ENCODE results near the gene TANC1.
A peak's percentile ranks its signal among the peaks of the same experiment; 100 is the strongest.

Gene TANC1

GRCh38 chr2:159002462-159003111 is 34.1 kb downstream of the TANC1 start:
- Mint-ChIP-seq H3K36me3 (ENCODE audit: low read depth) (peaks cover 49% of the 10 kb centered on the region), H3K4me1 (peaks cover 2% of the 10 kb centered on the region), H3K27me3 (ENCODE audit: low read depth) (no peaks in the 10 kb centered on the region), H3K4me3 (no peak overlapping the region), H3K9me3 (no peaks in the 10 kb centered on the region), H3K27ac (peak overlapping the region in 1 of 3 experiments; percentile 22)
- TF ChIP-seq, protein P1, sequence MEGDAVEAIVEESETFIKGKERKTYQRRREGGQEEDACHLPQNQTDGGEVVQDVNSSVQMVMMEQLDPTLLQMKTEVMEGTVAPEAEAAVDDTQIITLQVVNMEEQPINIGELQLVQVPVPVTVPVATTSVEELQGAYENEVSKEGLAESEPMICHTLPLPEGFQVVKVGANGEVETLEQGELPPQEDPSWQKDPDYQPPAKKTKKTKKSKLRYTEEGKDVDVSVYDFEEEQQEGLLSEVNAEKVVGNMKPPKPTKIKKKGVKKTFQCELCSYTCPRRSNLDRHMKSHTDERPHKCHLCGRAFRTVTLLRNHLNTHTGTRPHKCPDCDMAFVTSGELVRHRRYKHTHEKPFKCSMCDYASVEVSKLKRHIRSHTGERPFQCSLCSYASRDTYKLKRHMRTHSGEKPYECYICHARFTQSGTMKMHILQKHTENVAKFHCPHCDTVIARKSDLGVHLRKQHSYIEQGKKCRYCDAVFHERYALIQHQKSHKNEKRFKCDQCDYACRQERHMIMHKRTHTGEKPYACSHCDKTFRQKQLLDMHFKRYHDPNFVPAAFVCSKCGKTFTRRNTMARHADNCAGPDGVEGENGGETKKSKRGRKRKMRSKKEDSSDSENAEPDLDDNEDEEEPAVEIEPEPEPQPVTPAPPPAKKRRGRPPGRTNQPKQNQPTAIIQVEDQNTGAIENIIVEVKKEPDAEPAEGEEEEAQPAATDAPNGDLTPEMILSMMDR (IDR thresholded peaks at IDR 0.05; ENCODE audit: unreplicated experiment in 3 of 3) = no peak

- H3K4me3 Mint-ChIP-seq = no peak overlapping the region
- no peaks in the 10 kb centered on the region for H3K9me3 Mint-ChIP-seq
- peaks cover 55% of the 10 kb centered on the region for H3K36me3 Mint-ChIP-seq (ENCODE audit: low read depth)
- TF ChIP-seq, protein P1 (IDR thresholded peaks at IDR 0.05; ENCODE audit: unreplicated experiment in 3 of 3) = no peak
- no peaks in the 10 kb centered on the region for H3K4me1 Mint-ChIP-seq
- no peaks in the 10 kb centered on the region for H3K27me3 Mint-ChIP-seq (ENCODE audit: low read depth)
- H3K27ac Mint-ChIP-seq = no peak overlapping the region
Measured at GRCh38 chr2:159003555-159003954, 35.1 kb downstream of the TANC1 start.

- H3K36me3 Mint-ChIP-seq (ENCODE audit: low read depth) = peaks cover 60% of the 10 kb centered on the region
- TF ChIP-seq, protein P1 (IDR thresholded peaks at IDR 0.05; ENCODE audit: unreplicated experiment in 3 of 3) = no peak
Measured at GRCh38 chr2:159004849-159005248, 36.4 kb downstream of the TANC1 start.

DNA sequence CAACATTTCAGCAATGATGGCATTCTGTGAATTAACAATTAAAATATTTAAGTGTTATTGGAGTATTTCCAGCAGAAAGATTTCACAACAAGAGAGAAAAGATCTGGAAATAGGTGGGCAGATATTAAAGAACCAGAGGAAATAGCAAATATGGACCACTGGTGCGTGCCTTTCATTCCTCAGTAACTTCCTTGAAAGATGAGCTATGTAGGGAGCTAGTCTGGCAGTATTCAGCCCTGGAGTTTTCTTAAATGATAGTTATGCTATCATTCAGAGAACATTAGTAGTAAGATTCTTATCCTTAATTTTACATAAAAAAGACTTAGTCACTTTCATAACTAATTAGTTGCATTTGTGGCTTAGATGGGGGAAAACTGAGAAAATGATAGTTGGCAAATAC is 41.5 kb downstream of the TANC1 start:
- peaks cover 17% of the 10 kb centered on the region for H3K9me3 Mint-ChIP-seq
- H3K4me3 Mint-ChIP-seq = no peak overlapping the region
- peaks cover 80% of the 10 kb centered on the region for H3K36me3 Mint-ChIP-seq (ENCODE audit: low read depth)
- H3K27ac Mint-ChIP-seq = peak overlapping the region; percentile 43 to 54 (median 49)
- H3K27me3 Mint-ChIP-seq (ENCODE audit: low read depth) = no peaks in the 10 kb centered on the region
- TF ChIP-seq, protein P1 (IDR thresholded peaks at IDR 0.05; ENCODE audit: unreplicated experiment in 3 of 3) = no peak
- H3K4me1 Mint-ChIP-seq = peaks cover 39% of the 10 kb centered on the region

More at GRCh38 chr2:159004849-159005248, 36.4 kb downstream of the TANC1 start:
- Mint-ChIP-seq H3K9me3 (no peaks in the 10 kb centered on the region), H3K27me3 (ENCODE audit: low read depth) (no peaks in the 10 kb centered on the region), H3K4me1 (peaks cover 7% of the 10 kb centered on the region), H3K27ac (no peak overlapping the region), H3K4me3 (no peak overlapping the region)

DNA sequence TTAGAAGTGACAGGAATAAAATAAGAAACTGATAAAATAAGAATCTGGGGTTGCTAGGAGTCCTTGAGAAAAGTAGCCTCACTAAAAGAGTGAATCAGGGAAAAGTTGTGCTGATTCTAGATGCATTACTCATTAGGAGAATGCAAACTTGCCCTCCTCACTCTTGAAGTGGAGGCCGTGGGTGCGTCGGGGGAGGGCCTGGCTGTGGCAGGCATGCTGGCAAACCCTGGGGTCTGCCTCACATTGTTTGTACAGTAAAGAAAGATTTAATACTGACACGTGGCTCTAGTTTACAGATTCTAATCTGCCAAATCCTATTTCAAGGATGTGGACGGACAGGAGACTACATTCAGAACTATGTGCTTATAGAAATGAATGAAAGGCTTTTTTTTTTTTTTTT is 41.9 kb downstream of the TANC1 start:
- Mint-ChIP-seq H3K9me3 (peaks cover 21% of the 10 kb centered on the region), H3K36me3 (ENCODE audit: low read depth) (peaks cover 82% of the 10 kb centered on the region), H3K4me3 (no peak overlapping the region), H3K27me3 (ENCODE audit: low read depth) (no peaks in the 10 kb centered on the region), H3K4me1 (peaks cover 39% of the 10 kb centered on the region), H3K27ac (peak overlapping the region; percentile 43 to 54 (median 49))
- TF ChIP-seq, protein P1 (IDR thresholded peaks at IDR 0.05; ENCODE audit: unreplicated experiment in 3 of 3) = no peak

GRCh38 chr2:159010963-159011362 is 42.5 kb downstream of the TANC1 start:
- Mint-ChIP-seq H3K27me3 (ENCODE audit: low read depth) (no peaks in the 10 kb centered on the region), H3K4me1 (peaks cover 39% of the 10 kb centered on the region), H3K36me3 (ENCODE audit: low read depth) (peaks cover 84% of the 10 kb centered on the region), H3K9me3 (peaks cover 27% of the 10 kb centered on the region), H3K27ac (no peak overlapping the region), H3K4me3 (no peak overlapping the region)
- TF ChIP-seq, protein P1 (IDR thresholded peaks at IDR 0.05; ENCODE audit: unreplicated experiment in 3 of 3) = no peak
